HEK293T (cell line): ENCODE results near the gene TANC2.

Experiments
- FOXA1 ChIP-seq: fragments of 450-650 bp; IDR thresholded peaks from 2 replicates; pipeline ENCODE4 v1.6.1; 2016; ENCODE audit warnings: mild to moderate bottlenecking
- FOXM1 ChIP-seq: fragments of 450-650 bp; IDR thresholded peaks from 2 replicates; pipeline ENCODE4 v1.6.1; 2017; ENCODE audit warnings: mild to moderate bottlenecking, borderline replicate concordance

DNA sequence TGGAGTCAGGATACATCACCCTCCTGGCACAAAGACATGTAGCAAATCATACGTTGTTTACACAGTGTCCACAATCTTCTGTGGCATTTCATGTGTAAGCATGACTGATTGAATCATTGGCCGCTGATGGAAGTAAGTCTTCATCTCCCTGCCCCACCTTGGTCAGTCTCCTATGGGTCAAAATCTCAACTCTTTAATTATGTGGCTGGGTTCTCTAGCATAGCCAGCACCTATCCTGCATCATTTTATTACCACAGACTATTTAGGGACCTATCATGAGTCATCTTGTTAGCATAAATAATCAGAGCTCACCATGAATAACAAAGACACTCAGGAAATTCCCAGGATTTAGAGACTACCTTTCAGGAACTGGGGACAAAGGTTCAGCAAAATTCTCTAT, 15.9 kb downstream of the TANC2 start:
- no peak for TF ChIP-seq FOXM1
- TF ChIP-seq FOXA1: no peak
